H1 (cell line): Measurements from ENCODE around the gene CDC123. TPM values are rescaled to one million over a fixed set of nuclear protein-coding genes. Genes with fewer than 3 reads are reported as not detected.

Experiments used
- CBX8 ChIP-seq: fragments of 300-800, 300-1000 bp; sonication (generic); IDR thresholded peaks from 2 replicates; pipeline ENCODE4 v1.7.1; 2016; ENCODE audit warnings: low read depth, low read length, borderline replicate concordance
- SIX5 ChIP-seq: IDR thresholded peaks from 2 replicates; pipeline ENCODE4 v1.6.1; 2011; ENCODE audit warnings: mild to moderate bottlenecking, low read depth, low read length
- polyA plus RNA-seq, 7 experiments: library from polyadenylated mRNA; depleted of rRNA in 3 of 7; stranded (reverse) in 5 of 7; unstranded in 2 of 7; fragments of >200 nt in 5 of 7; fragments of 200-250 nt in 2 of 7; gene quantifications; 1 replicate in 5 of 7; 2 replicates in 1 of 7; 4 replicates in 1 of 7; pipeline versions ENCODE4 v1.2.1 to v1.2.3, GENCODE V29; 2011 to 2013; ENCODE audit warnings: missing spikeins in 2 of 7, mixed read lengths in 2 of 7
- total RNA-seq: library from RNA; stranded (reverse); fragmentation: NEBNext Ultra II Directional; extraction: Animal tissue kit (Norgen Biotek cat#: 25700); gene quantifications from 2 replicates; pipeline ENCODE4 v1.2.1, GENCODE V29; 2021
- TF ChIP-seq, protein P1 (sequence below): fragments of 300-600 bp; sonication (generic); IDR thresholded peaks from 2 replicates; pipeline ENCODE4 v1.7.1; 2012; ENCODE audit warnings: low read length, moderate library complexity, mild to moderate bottlenecking, inconsistent platforms; ENCODE audit not compliant: insufficient replicate concordance

CDC123 gene
- total and polyA plus RNA-seq, 2 of the 8 experiments (the other 6 are each of a cell fraction or from before 2014, with no cell fraction given): 115 to 202 TPM

- TF ChIP-seq, protein P1, sequence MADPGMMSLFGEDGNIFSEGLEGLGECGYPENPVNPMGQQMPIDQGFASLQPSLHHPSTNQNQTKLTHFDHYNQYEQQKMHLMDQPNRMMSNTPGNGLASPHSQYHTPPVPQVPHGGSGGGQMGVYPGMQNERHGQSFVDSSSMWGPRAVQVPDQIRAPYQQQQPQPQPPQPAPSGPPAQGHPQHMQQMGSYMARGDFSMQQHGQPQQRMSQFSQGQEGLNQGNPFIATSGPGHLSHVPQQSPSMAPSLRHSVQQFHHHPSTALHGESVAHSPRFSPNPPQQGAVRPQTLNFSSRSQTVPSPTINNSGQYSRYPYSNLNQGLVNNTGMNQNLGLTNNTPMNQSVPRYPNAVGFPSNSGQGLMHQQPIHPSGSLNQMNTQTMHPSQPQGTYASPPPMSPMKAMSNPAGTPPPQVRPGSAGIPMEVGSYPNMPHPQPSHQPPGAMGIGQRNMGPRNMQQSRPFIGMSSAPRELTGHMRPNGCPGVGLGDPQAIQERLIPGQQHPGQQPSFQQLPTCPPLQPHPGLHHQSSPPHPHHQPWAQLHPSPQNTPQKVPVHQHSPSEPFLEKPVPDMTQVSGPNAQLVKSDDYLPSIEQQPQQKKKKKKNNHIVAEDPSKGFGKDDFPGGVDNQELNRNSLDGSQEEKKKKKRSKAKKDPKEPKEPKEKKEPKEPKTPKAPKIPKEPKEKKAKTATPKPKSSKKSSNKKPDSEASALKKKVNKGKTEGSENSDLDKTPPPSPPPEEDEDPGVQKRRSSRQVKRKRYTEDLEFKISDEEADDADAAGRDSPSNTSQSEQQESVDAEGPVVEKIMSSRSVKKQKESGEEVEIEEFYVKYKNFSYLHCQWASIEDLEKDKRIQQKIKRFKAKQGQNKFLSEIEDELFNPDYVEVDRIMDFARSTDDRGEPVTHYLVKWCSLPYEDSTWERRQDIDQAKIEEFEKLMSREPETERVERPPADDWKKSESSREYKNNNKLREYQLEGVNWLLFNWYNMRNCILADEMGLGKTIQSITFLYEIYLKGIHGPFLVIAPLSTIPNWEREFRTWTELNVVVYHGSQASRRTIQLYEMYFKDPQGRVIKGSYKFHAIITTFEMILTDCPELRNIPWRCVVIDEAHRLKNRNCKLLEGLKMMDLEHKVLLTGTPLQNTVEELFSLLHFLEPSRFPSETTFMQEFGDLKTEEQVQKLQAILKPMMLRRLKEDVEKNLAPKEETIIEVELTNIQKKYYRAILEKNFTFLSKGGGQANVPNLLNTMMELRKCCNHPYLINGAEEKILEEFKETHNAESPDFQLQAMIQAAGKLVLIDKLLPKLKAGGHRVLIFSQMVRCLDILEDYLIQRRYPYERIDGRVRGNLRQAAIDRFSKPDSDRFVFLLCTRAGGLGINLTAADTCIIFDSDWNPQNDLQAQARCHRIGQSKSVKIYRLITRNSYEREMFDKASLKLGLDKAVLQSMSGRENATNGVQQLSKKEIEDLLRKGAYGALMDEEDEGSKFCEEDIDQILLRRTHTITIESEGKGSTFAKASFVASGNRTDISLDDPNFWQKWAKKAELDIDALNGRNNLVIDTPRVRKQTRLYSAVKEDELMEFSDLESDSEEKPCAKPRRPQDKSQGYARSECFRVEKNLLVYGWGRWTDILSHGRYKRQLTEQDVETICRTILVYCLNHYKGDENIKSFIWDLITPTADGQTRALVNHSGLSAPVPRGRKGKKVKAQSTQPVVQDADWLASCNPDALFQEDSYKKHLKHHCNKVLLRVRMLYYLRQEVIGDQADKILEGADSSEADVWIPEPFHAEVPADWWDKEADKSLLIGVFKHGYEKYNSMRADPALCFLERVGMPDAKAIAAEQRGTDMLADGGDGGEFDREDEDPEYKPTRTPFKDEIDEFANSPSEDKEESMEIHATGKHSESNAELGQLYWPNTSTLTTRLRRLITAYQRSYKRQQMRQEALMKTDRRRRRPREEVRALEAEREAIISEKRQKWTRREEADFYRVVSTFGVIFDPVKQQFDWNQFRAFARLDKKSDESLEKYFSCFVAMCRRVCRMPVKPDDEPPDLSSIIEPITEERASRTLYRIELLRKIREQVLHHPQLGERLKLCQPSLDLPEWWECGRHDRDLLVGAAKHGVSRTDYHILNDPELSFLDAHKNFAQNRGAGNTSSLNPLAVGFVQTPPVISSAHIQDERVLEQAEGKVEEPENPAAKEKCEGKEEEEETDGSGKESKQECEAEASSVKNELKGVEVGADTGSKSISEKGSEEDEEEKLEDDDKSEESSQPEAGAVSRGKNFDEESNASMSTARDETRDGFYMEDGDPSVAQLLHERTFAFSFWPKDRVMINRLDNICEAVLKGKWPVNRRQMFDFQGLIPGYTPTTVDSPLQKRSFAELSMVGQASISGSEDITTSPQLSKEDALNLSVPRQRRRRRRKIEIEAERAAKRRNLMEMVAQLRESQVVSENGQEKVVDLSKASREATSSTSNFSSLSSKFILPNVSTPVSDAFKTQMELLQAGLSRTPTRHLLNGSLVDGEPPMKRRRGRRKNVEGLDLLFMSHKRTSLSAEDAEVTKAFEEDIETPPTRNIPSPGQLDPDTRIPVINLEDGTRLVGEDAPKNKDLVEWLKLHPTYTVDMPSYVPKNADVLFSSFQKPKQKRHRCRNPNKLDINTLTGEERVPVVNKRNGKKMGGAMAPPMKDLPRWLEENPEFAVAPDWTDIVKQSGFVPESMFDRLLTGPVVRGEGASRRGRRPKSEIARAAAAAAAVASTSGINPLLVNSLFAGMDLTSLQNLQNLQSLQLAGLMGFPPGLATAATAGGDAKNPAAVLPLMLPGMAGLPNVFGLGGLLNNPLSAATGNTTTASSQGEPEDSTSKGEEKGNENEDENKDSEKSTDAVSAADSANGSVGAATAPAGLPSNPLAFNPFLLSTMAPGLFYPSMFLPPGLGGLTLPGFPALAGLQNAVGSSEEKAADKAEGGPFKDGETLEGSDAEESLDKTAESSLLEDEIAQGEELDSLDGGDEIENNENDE: no peak
- no peak for TF ChIP-seq SIX5
- no peak for TF ChIP-seq CBX8
These were observed 31.9 kb upstream of the CDC123 start (continued) for GRCh38 chr10:12164085-12164484.
